ENCODE measurements around the gene SIDT1.

DNA sequence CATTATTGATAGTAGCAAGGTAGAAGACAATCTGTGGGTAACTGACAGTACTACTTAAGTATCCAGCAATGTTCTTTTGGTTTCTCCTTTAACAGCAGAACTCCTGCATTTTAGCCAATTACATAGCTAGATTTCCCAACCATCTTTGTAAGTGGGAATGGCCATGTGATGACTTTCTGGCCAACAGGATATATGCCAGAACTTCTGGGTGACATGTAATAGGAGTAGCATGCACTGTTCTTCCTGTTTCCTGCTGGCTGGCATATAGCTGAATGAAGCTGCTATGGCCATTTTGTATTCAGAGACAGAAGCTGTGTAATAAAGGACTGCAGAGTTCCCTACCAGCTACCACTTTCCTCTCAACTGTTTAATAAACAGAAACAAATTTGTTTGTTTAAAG is 35.4 kb upstream of the SIDT1 start:
- TF ChIP-seq, protein P1, sequence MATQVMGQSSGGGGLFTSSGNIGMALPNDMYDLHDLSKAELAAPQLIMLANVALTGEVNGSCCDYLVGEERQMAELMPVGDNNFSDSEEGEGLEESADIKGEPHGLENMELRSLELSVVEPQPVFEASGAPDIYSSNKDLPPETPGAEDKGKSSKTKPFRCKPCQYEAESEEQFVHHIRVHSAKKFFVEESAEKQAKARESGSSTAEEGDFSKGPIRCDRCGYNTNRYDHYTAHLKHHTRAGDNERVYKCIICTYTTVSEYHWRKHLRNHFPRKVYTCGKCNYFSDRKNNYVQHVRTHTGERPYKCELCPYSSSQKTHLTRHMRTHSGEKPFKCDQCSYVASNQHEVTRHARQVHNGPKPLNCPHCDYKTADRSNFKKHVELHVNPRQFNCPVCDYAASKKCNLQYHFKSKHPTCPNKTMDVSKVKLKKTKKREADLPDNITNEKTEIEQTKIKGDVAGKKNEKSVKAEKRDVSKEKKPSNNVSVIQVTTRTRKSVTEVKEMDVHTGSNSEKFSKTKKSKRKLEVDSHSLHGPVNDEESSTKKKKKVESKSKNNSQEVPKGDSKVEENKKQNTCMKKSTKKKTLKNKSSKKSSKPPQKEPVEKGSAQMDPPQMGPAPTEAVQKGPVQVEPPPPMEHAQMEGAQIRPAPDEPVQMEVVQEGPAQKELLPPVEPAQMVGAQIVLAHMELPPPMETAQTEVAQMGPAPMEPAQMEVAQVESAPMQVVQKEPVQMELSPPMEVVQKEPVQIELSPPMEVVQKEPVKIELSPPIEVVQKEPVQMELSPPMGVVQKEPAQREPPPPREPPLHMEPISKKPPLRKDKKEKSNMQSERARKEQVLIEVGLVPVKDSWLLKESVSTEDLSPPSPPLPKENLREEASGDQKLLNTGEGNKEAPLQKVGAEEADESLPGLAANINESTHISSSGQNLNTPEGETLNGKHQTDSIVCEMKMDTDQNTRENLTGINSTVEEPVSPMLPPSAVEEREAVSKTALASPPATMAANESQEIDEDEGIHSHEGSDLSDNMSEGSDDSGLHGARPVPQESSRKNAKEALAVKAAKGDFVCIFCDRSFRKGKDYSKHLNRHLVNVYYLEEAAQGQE (IDR thresholded peaks at IDR 0.05; ENCODE audit: low read depth) = no peak
- TF ChIP-seq, protein P2, sequence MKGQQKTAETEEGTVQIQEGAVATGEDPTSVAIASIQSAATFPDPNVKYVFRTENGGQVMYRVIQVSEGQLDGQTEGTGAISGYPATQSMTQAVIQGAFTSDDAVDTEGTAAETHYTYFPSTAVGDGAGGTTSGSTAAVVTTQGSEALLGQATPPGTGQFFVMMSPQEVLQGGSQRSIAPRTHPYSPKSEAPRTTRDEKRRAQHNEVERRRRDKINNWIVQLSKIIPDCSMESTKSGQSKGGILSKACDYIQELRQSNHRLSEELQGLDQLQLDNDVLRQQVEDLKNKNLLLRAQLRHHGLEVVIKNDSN (IDR thresholded peaks at IDR 0.05) = peak; percentile 46; the same call in 1 of the 2 replicates
- no peak for TF ChIP-seq EP300 (IDR thresholded peaks at IDR 0.05; ENCODE audit: borderline replicate concordance)
- TF ChIP-seq YY1 (IDR thresholded peaks at IDR 0.05; ENCODE audit: low read depth) = no peak
- TF ChIP-seq NFIC (IDR thresholded peaks at IDR 0.05) = no peak
- TF ChIP-seq, protein P3, sequence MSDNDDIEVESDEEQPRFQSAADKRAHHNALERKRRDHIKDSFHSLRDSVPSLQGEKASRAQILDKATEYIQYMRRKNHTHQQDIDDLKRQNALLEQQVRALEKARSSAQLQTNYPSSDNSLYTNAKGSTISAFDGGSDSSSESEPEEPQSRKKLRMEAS (IDR thresholded peaks at IDR 0.05) = no peak
- no peak for TF ChIP-seq TAF1 (IDR thresholded peaks at IDR 0.05; ENCODE audit: low read depth)
- TF ChIP-seq RAD21 (IDR thresholded peaks at IDR 0.05; ENCODE audit: low read depth) = no peak
- no peak for TF ChIP-seq CREB1 (IDR thresholded peaks at IDR 0.05; ENCODE audit: low read depth)
- TF ChIP-seq FOXM1 (IDR thresholded peaks at IDR 0.05; ENCODE audit: borderline replicate concordance, low read depth) = no peak
